Measurements from ENCODE around the gene SHISAL1. TPM values are rescaled to one million over a fixed set of nuclear protein-coding genes. Genes with fewer than 3 reads are reported as not detected.

Gene SHISAL1
- total RNA-seq (2014; rRNA removed; shearing (Covaris generic)) (1.5 and 2.2 TPM in 2 replicates), polyA plus RNA-seq (2016; fragmentation: Nextera tagmentation; extraction: Ambion mirVana) (0.49 and 0.58 TPM in 2 replicates)

DNA sequence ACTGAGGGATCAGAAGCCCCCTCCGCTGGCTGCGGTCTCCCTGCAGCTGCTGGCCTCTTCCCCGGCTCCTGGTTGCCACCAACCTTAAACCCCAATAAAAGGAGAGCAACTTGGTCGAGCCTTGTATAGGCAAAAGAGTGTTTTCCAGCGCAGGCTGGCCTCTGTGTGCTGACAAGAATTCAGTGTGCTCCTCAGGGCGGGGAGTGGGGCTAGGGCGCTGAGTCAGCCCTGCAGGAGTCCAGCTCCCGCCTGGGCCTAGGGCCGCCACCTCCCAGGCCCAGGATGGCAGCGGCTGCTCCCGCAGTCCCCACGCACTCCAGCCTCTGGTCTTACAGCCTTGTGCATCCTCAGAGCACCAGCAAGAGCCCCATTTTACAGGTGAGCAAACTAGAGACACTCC is at the start of gene SHISAL1:
Gene SHISAL1 (minus strand): TSS at position 186 of the 400 bp plus-strand sequence. CDS start 12,006 bp downstream, outside the sequence.
- no peak within 1 kb of the TSS for H2AFZ ChIP-seq
- in situ Hi-C loops (cut with MboI): no loop called here
- WGBS, 2 experiments (ENCODE audit: low coverage in 1 of 2, low lambda C conversion rate in 2 of 2, missing lambda C conversion rate in 2 of 2): 65 to 75% methylated on average over 12 of the region's 12 CpGs
- H3F3A ChIP-seq (ENCODE audit: insufficient read depth): no peaks in the 10 kb centered on the region
- H3K4me2 ChIP-seq (ENCODE audit: unreplicated experiment): peak within 1 kb of the TSS; percentile 38
- DNase-seq: peak; percentile 67
- peaks cover 32% of the 10 kb centered on the region for H3K4me1 ChIP-seq (ENCODE audit: insufficient read depth)
- H3K79me2 ChIP-seq (ENCODE audit: insufficient read depth): no peaks in the 10 kb centered on the region
- H3K36me3 ChIP-seq (ENCODE audit: low read depth): no peaks in the 10 kb centered on the region
- H3K9me3 ChIP-seq (ENCODE audit: low read depth): no peaks in the 10 kb centered on the region
- peak within 1 kb of the TSS; percentile 75 for H3K9ac ChIP-seq
- peak within 1 kb of the TSS; percentile 67 for H3K27ac ChIP-seq
- no peaks in the 10 kb centered on the region for H4K20me1 ChIP-seq (ENCODE audit: insufficient read depth)
- no peak within 1 kb of the TSS; the same call in 1 of the 2 replicates for H3K4me3 ChIP-seq
- no peak for TF ChIP-seq EZH2phosphoT487 (IDR thresholded peaks at IDR 0.05; ENCODE audit: insufficient read depth, low read depth)
- TF ChIP-seq EZH2 (IDR thresholded peaks at IDR 0.05; ENCODE audit: insufficient read depth, poor library complexity, severe bottlenecking): no peak
- no peaks in the 10 kb centered on the region for H3K27me3 ChIP-seq (replicated peaks; ENCODE audit: insufficient read depth)
- no peaks in the 10 kb centered on the region for H3K9me2 ChIP-seq (ENCODE audit: insufficient read depth)

DNA sequence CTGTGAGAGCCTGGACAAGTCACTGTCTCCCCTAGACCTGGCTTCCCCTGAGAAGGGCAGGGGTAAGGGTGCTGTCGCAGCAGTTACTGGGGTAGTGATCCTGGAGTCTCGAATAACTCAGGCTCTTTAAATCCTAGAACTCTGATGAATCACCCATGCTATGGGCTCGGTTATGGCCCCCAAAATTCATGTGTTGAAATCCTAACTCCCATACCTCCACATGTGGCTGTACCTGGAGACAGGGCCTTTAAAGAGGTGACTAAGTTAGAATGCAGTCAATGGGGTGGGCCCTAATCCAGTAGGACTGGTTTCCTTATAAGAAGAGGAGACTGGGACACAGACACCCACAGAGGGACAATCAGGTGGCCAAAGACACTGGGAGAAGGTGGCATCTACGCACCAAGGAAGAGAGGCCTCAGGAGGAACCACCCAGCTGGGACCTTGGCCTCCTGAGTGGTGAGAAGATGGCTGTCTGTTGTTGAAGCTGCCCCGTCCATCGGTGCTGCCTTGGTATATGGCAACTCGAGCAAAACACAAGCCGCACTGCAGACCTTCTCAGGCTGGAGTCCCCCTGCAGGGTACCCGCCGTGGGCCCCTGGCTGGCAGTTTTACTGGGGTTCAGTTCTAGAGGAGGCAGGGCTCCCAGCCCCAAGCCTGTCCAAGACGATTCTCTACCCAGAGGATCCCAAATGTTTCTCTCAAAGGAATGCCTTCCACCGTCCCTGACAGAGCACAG is 48.8 kb upstream of the SHISAL1 start:
- peak overlapping the region; percentile 71 for H3K9ac ChIP-seq
- H3K9me3 ChIP-seq (ENCODE audit: low read depth): no peaks in the 10 kb centered on the region
- DNase-seq: no peak

DNA sequence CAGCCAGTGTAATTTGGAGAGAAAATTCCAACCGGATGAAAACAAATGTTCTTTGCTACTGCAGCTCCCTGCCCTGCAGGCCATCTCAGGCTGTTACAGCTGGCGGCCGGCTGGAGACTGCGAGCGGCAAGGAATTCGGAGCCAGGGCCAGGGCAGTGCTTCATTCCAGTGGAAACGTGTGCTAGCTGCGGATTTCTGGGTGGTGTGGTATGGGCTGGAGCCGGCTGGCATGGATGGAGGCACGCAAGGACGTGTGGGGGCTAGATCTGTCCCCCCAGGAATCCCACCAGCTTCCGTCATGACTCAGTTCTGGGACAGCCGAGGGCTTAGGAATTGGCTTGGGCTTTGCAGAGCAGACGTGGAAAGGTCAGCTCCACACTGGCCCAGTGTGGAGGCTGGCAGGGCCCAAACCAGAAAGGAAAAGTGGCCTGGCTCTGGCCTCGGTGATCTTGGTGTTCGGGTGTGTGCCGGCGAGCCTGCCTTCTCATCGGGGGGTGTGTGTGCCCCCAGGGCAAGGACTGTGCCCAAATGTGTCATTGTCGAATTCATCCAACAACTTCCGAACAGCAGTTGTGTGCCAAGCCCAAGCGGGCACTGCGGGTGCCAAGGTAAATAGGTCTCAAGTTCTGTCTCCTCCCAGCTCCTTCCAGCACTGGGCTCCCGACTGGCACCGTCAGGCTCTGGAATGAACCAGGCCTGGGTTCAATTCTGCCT is 48.1 kb upstream of the SHISAL1 start:
- Histone ChIP-seq H3K27ac (peak overlapping the region; percentile 87), H2AFZ (peak overlapping the region; percentile 48; the same call in 1 of the 2 replicates), H3F3A (ENCODE audit: insufficient read depth) (peaks cover 11% of the 10 kb centered on the region)

More for the DNA sequence above, 48.8 kb upstream of the SHISAL1 start:
- in situ Hi-C loops (cut with MboI): no loop called here
- Histone ChIP-seq H3K27me3 (replicated peaks; ENCODE audit: insufficient read depth) (no peaks in the 10 kb centered on the region), H3K36me3 (ENCODE audit: low read depth) (no peaks in the 10 kb centered on the region), H4K20me1 (ENCODE audit: insufficient read depth) (no peaks in the 10 kb centered on the region), H3K79me2 (ENCODE audit: insufficient read depth) (no peaks in the 10 kb centered on the region), H3K4me1 (ENCODE audit: insufficient read depth) (peaks cover 32% of the 10 kb centered on the region), H3K9me2 (ENCODE audit: insufficient read depth) (no peaks in the 10 kb centered on the region), H3F3A (ENCODE audit: insufficient read depth) (peaks cover 11% of the 10 kb centered on the region), H3K27ac (peak overlapping the region; percentile 87), H3K4me2 (ENCODE audit: unreplicated experiment) (peak overlapping the region; percentile 20), H3K4me3 (no peak overlapping the region), H2AFZ (0 out of 2 replicates have a peak overlapping the region, but pooled peaks have one; percentile 48)
- TF ChIP-seq EZH2 (IDR thresholded peaks at IDR 0.05; ENCODE audit: insufficient read depth, poor library complexity, severe bottlenecking): no peak
- WGBS, 2 experiments (ENCODE audit: low coverage in 1 of 2, low lambda C conversion rate in 2 of 2, missing lambda C conversion rate in 2 of 2): 90% methylated on average over 12 of the region's 12 CpGs

DNA sequence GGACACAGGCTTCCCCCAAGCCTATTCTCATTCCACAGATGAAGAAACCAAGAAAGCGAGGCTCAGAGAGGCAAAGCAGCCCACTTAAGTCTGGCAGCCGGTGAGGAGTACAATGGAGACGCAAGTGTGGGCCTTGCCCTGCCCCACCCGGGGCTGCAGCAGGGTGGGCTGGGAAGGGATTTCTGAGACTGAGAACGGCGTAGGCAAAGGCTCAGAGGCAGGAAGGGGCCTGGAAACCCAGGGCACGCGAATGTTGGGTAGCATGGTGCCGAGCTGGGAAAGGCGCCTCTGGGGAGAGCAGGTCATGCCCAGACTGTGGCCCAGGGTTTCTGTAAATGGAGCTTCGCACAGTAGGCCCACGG is 47.5 kb upstream of the SHISAL1 start:
- no peaks in the 10 kb centered on the region for H3K27me3 ChIP-seq (replicated peaks; ENCODE audit: insufficient read depth)
- H3K36me3 ChIP-seq (ENCODE audit: low read depth): no peaks in the 10 kb centered on the region
- H3K9ac ChIP-seq: peak overlapping the region; percentile 71
- peak overlapping the region; percentile 87 for H3K27ac ChIP-seq
- peaks cover 32% of the 10 kb centered on the region for H3K4me1 ChIP-seq (ENCODE audit: insufficient read depth)
- DNase-seq: no peak
- H4K20me1 ChIP-seq (ENCODE audit: insufficient read depth): no peaks in the 10 kb centered on the region
- no peaks in the 10 kb centered on the region for H3K79me2 ChIP-seq (ENCODE audit: insufficient read depth)
- H3K4me2 ChIP-seq (ENCODE audit: unreplicated experiment): no peak overlapping the region
- no peaks in the 10 kb centered on the region for H3K9me2 ChIP-seq (ENCODE audit: insufficient read depth)
- H2AFZ ChIP-seq: no peak overlapping the region
- 65 to 70% methylated on average over 12 of the region's 12 CpGs for WGBS, 2 experiments (ENCODE audit: low coverage in 1 of 2, low lambda C conversion rate in 2 of 2, missing lambda C conversion rate in 2 of 2)
- H3K4me3 ChIP-seq: no peak overlapping the region
- no peaks in the 10 kb centered on the region for H3K9me3 ChIP-seq (ENCODE audit: low read depth)
- in situ Hi-C loops (cut with MboI): no loop called here
- TF ChIP-seq EZH2phosphoT487 (IDR thresholded peaks at IDR 0.05; ENCODE audit: insufficient read depth, low read depth): no peak
- no peak for TF ChIP-seq EZH2 (IDR thresholded peaks at IDR 0.05; ENCODE audit: insufficient read depth, poor library complexity, severe bottlenecking)
- peaks cover 11% of the 10 kb centered on the region for H3F3A ChIP-seq (ENCODE audit: insufficient read depth)

More for the DNA sequence above, 48.1 kb upstream of the SHISAL1 start:
- Histone ChIP-seq H3K27me3 (replicated peaks; ENCODE audit: insufficient read depth) (no peaks in the 10 kb centered on the region), H3K36me3 (ENCODE audit: low read depth) (no peaks in the 10 kb centered on the region), H4K20me1 (ENCODE audit: insufficient read depth) (no peaks in the 10 kb centered on the region), H3K4me1 (ENCODE audit: insufficient read depth) (peaks cover 32% of the 10 kb centered on the region), H3K79me2 (ENCODE audit: insufficient read depth) (no peaks in the 10 kb centered on the region), H3K4me3 (no peak overlapping the region), H3K9ac (peak overlapping the region; percentile 71), H3K4me2 (ENCODE audit: unreplicated experiment) (peak overlapping the region; percentile 20), H3K9me3 (ENCODE audit: low read depth) (no peaks in the 10 kb centered on the region), H3K9me2 (ENCODE audit: insufficient read depth) (no peaks in the 10 kb centered on the region)
- 26 to 30% methylated on average over 25 of the region's 25 CpGs for WGBS, 2 experiments (ENCODE audit: low coverage in 1 of 2, low lambda C conversion rate in 2 of 2, missing lambda C conversion rate in 2 of 2)
- DNase-seq: peak; percentile 92
- TF ChIP-seq EZH2phosphoT487 (IDR thresholded peaks at IDR 0.05; ENCODE audit: insufficient read depth, low read depth): no peak
- TF ChIP-seq EZH2 (IDR thresholded peaks at IDR 0.05; ENCODE audit: insufficient read depth, poor library complexity, severe bottlenecking): no peak
- in situ Hi-C loops (cut with MboI): no loop called here
